ENCODE data around the gene ARID1B.

ARID1B gene

GRCh38 chr6:157098999-157099398 is 321.8 kb downstream of the ARID1B start:
- no peak for DNase-seq
- no peaks in the 10 kb centered on the region for H3K27me3 ChIP-seq
- no peaks in the 10 kb centered on the region; the same call in 1 of the 2 replicates for H3K9me3 ChIP-seq
- no peak overlapping the region for H3K4me3 ChIP-seq (ENCODE audit: low read depth, low read length)
- no peaks in the 10 kb centered on the region; the same call in 1 of the 2 replicates for H3K4me1 ChIP-seq
- no peaks in the 10 kb centered on the region; the same call in 1 of the 2 replicates for H3K36me3 ChIP-seq
- TF ChIP-seq CTCF (IDR thresholded peaks at IDR 0.05; ENCODE audit: low read depth, low read length), result no peak

- no peak for DNase-seq
- Histone ChIP-seq H3K9me3 (no peaks in the 10 kb centered on the region; the same call in 1 of the 2 replicates), H3K4me1 (no peaks in the 10 kb centered on the region; the same call in 1 of the 2 replicates), H3K27me3 (no peaks in the 10 kb centered on the region), H3K4me3 (ENCODE audit: low read depth, low read length) (no peak overlapping the region), H3K36me3 (no peaks in the 10 kb centered on the region; the same call in 1 of the 2 replicates)
- TF ChIP-seq CTCF (IDR thresholded peaks at IDR 0.05; ENCODE audit: low read depth, low read length), result no peak
These were observed 322.9 kb downstream of the ARID1B start for GRCh38 chr6:157099912-157100593.

GRCh38 chr6:157101166-157101565 is 324.0 kb downstream of the ARID1B start:
- no peak for DNase-seq
- Histone ChIP-seq H3K4me3 (ENCODE audit: low read depth, low read length) (no peak overlapping the region), H3K9me3 (no peaks in the 10 kb centered on the region; the same call in 1 of the 2 replicates), H3K27me3 (no peaks in the 10 kb centered on the region), H3K36me3 (no peaks in the 10 kb centered on the region; the same call in 1 of the 2 replicates), H3K4me1 (no peaks in the 10 kb centered on the region; the same call in 1 of the 2 replicates)
- TF ChIP-seq CTCF (IDR thresholded peaks at IDR 0.05; ENCODE audit: low read depth, low read length), result no peak

- Histone ChIP-seq H3K4me3 (ENCODE audit: low read depth, low read length) (no peak overlapping the region), H3K27me3 (no peaks in the 10 kb centered on the region), H3K36me3 (no peaks in the 10 kb centered on the region; the same call in 1 of the 2 replicates), H3K4me1 (peaks cover 17% of the 10 kb centered on the region; the same call in 1 of the 2 replicates), H3K9me3 (no peaks in the 10 kb centered on the region; the same call in 1 of the 2 replicates)
- TF ChIP-seq CTCF (IDR thresholded peaks at IDR 0.05; ENCODE audit: low read depth, low read length), result no peak
- DNase-seq, result no peak
These were observed 327.6 kb downstream of the ARID1B start for GRCh38 chr6:157104803-157105202.

- TF ChIP-seq CTCF (IDR thresholded peaks at IDR 0.05; ENCODE audit: low read depth, low read length), result no peak
- no peaks in the 10 kb centered on the region; the same call in 1 of the 2 replicates for H3K9me3 ChIP-seq
- peaks cover 18% of the 10 kb centered on the region; the same call in 1 of the 2 replicates for H3K4me1 ChIP-seq
- no peaks in the 10 kb centered on the region for H3K27me3 ChIP-seq
- no peak for DNase-seq
- H3K4me3 ChIP-seq (ENCODE audit: low read depth, low read length), result no peak overlapping the region
- H3K36me3 ChIP-seq, result peaks cover 3% of the 10 kb centered on the region
These were observed 329.3 kb downstream of the ARID1B start for GRCh38 chr6:157106487-157106886.

- no peaks in the 10 kb centered on the region for H3K27me3 ChIP-seq
- peaks cover 3% of the 10 kb centered on the region for H3K36me3 ChIP-seq
- DNase-seq, result no peak
- peak overlapping the region; percentile 18 for H3K4me3 ChIP-seq (ENCODE audit: low read depth, low read length)
- no peaks in the 10 kb centered on the region; the same call in 1 of the 2 replicates for H3K9me3 ChIP-seq
- H3K4me1 ChIP-seq, result peaks cover 18% of the 10 kb centered on the region; the same call in 1 of the 2 replicates
- TF ChIP-seq CTCF (IDR thresholded peaks at IDR 0.05; ENCODE audit: low read depth, low read length), result no peak
These were observed 330.4 kb downstream of the ARID1B start for GRCh38 chr6:157107571-157107914.
